ENCODE results near the gene NFKBIE. TPM values are rescaled to one million over a fixed set of nuclear protein-coding genes. Genes with fewer than 3 reads are reported as not detected.

NFKBIE gene
- total and polyA plus RNA-seq, 2 of the 13 experiments (the other 11 are each of a cell fraction or from before 2014, with no cell fraction given) = 6.7 to 14.5 TPM

GRCh38 chr6:44237021-44237812 lies 28.1 kb downstream of the NFKBIE start (continued):
- TF ChIP-seq HNRNPUL1 (IDR thresholded peaks at IDR 0.05; ENCODE audit: low read depth, low read length) = no peak
- peak in 1 of 2 experiments; percentile 35; a peak in 2 of 4 replicates for TF ChIP-seq NR2F1 (CRISPR knock-in tag; IDR thresholded peaks at IDR 0.05)
- no peak for TF ChIP-seq ZBTB2 (CRISPR knock-in tag; IDR thresholded peaks at IDR 0.05; ENCODE audit: low read depth)
- TF ChIP-seq ZNF468 (CRISPR knock-in tag; IDR thresholded peaks at IDR 0.05) = 0 out of 2 replicates have a peak, but pooled peaks have one; percentile 25
- TF ChIP-seq RBAK (CRISPR knock-in tag; IDR thresholded peaks at IDR 0.05) = 0 out of 2 replicates have a peak, but pooled peaks have one; percentile 17
- TF ChIP-seq, protein P1, sequence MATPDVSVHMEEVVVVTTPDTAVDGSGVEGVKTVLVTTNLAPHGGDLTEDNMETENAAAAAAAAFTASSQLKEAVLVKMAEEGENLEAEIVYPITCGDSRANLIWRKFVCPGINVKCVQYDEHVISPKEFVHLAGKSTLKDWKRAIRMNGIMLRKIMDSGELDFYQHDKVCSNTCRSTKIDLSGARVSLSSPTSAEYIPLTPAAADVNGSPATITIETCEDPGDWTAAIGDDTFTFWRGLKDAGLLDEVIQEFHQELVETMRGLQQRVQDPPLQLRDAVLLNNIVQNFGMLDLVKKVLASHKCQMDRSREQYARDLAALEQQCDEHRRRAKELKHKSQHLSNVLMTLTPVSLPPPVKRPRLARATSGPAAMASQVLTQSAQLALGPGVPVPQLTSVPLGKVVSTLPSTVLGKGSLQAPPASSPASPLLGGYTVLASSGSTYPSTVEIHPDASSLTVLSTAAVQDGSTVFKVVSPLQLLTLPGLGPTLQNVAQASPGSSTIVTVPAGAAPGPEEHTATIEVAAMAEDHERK (CRISPR knock-in tag; IDR thresholded peaks at IDR 0.05; ENCODE audit: low read depth) = no peak
- TF ChIP-seq TEAD3 (CRISPR knock-in tag; optimal IDR thresholded peaks at IDR 0.05; ENCODE audit: borderline replicate concordance) = peak; percentile 64
- no peak for TF ChIP-seq ZNF20 (CRISPR knock-in tag; IDR thresholded peaks at IDR 0.05)
- no peak; the same call in 1 of the 2 replicates for TF ChIP-seq ARNT2 (CRISPR knock-in tag; IDR thresholded peaks at IDR 0.05; ENCODE audit: low read depth)
- no peak for TF ChIP-seq CEBPG (CRISPR knock-in tag; IDR thresholded peaks at IDR 0.05)
- no peak for TF ChIP-seq HIVEP1 (CRISPR knock-in tag; IDR thresholded peaks at IDR 0.05)
- TF ChIP-seq KLF16 (CRISPR knock-in tag; IDR thresholded peaks at IDR 0.05) = 0 out of 4 replicates have a peak, but pooled peaks of 1 of the 2 experiments have one; percentile 18
- no peak; the same call in 1 of the 2 replicates for TF ChIP-seq GATAD2A (CRISPR knock-in tag; IDR thresholded peaks at IDR 0.05)
- TF ChIP-seq ZNF713 (CRISPR knock-in tag; IDR thresholded peaks at IDR 0.05) = no peak; the same call in 1 of the 2 replicates
- TF ChIP-seq NR2F6 (IDR thresholded peaks at IDR 0.05) = 0 out of 2 replicates have a peak, but pooled peaks have one; percentile 44
- TF ChIP-seq NR2F6 (CRISPR knock-in tag; IDR thresholded peaks at IDR 0.05) = peak; percentile 46; the same call in 1 of the 2 replicates
- TF ChIP-seq ZZZ3 (CRISPR knock-in tag; IDR thresholded peaks at IDR 0.05; ENCODE audit: borderline replicate concordance) = no peak; the same call in 1 of the 2 replicates
- TF ChIP-seq, protein P2, sequence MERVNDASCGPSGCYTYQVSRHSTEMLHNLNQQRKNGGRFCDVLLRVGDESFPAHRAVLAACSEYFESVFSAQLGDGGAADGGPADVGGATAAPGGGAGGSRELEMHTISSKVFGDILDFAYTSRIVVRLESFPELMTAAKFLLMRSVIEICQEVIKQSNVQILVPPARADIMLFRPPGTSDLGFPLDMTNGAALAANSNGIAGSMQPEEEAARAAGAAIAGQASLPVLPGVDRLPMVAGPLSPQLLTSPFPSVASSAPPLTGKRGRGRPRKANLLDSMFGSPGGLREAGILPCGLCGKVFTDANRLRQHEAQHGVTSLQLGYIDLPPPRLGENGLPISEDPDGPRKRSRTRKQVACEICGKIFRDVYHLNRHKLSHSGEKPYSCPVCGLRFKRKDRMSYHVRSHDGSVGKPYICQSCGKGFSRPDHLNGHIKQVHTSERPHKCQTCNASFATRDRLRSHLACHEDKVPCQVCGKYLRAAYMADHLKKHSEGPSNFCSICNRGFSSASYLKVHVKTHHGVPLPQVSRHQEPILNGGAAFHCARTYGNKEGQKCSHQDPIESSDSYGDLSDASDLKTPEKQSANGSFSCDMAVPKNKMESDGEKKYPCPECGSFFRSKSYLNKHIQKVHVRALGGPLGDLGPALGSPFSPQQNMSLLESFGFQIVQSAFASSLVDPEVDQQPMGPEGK (CRISPR knock-in tag; IDR thresholded peaks at IDR 0.05) = no peak
- TF ChIP-seq ZEB1 (IDR thresholded peaks at IDR 0.05; ENCODE audit: insufficient replicate concordance, low read depth) = no peak
- no peak for TF ChIP-seq HES4 (CRISPR knock-in tag; IDR thresholded peaks at IDR 0.05; ENCODE audit: borderline replicate concordance)
- no peak for TF ChIP-seq KDM6A (CRISPR knock-in tag; IDR thresholded peaks at IDR 0.05; ENCODE audit: low read depth)
- no peak; the same call in none of the 2 replicates for TF ChIP-seq ZNF772 (CRISPR knock-in tag; IDR thresholded peaks at IDR 0.05)
- no peak; the same call in 1 of the 2 replicates for TF ChIP-seq RXRA (CRISPR knock-in tag; IDR thresholded peaks at IDR 0.05)
- no peak for TF ChIP-seq RAD21 (CRISPR knock-in tag; IDR thresholded peaks at IDR 0.05)
- TF ChIP-seq HNRNPK (IDR thresholded peaks at IDR 0.05; ENCODE audit: low read depth, low read length, poor library complexity, severe bottlenecking) = no peak
- TF ChIP-seq PHF21A (CRISPR knock-in tag; IDR thresholded peaks at IDR 0.05) = no peak
- TF ChIP-seq ZNF10 (CRISPR knock-in tag; IDR thresholded peaks at IDR 0.05; ENCODE audit: borderline replicate concordance, low read depth) = no peak

Measured in HepG2 (cell line).